GM23338 (cell line): Measurements from ENCODE around the gene ATP10A. TPM values are rescaled to one million over a fixed set of nuclear protein-coding genes. Genes with fewer than 3 reads are reported as not detected.
A peak's percentile ranks its signal among the peaks of the same experiment; 100 is the strongest.

Experiments
- ATAC-seq: fragments of 200-7000 bp; cut with Tn5 transposase; 3 replicates; pipeline ENCODE4 v1.9.1; 2020
- DNase-seq: peaks from one replicate; pipeline ENCODE4 v3.0.0-alpha.2; 2015; ENCODE audit warnings: low spot score
- H2AFZ ChIP-seq: fragments of 200-600 bp; sonication (generic); 2 replicates; pipeline ENCODE4 v1.8.0; 2016; ENCODE audit warnings: antibody characterized with exemption, mild to moderate bottlenecking, moderate library complexity
- H3F3A ChIP-seq: fragments of 200-600 bp; sonication (generic); replicated peaks from 2 replicates; pipeline ENCODE4 v1.8.0; 2017; ENCODE audit warnings: antibody characterized with exemption, mixed run types, low read depth
- H3K27ac ChIP-seq: fragments of 200-600 bp; sonication (generic); 2 replicates; pipeline ENCODE4 v1.6.1; 2016; ENCODE audit warnings: low read depth
- H3K27me3 ChIP-seq: fragments of 200-600 bp; sonication (generic); 2 replicates; pipeline ENCODE4 v1.8.0; 2016; ENCODE audit warnings: mild to moderate bottlenecking, mixed run types, moderate library complexity; ENCODE audit not compliant: insufficient read depth
- H3K36me3 ChIP-seq: fragments of 200-600 bp; sonication (generic); 2 replicates; pipeline ENCODE4 v1.8.0; 2016; ENCODE audit warnings: mild to moderate bottlenecking; ENCODE audit not compliant: insufficient read depth
- H3K4me1 ChIP-seq: fragments of 200-600 bp; sonication (generic); 2 replicates; pipeline ENCODE4 v1.8.0; 2016; ENCODE audit warnings: mild to moderate bottlenecking, moderate library complexity; ENCODE audit not compliant: insufficient read depth
- H3K4me2 ChIP-seq: fragments of 200-600 bp; sonication (generic); 2 replicates; pipeline ENCODE4 v1.7.1; 2017; ENCODE audit warnings: mixed run types
- H3K4me3 ChIP-seq: fragments of 200-600 bp; sonication (generic); 2 replicates; pipeline ENCODE4 v1.6.1; 2016; ENCODE audit warnings: mixed run types
- H3K79me2 ChIP-seq: fragments of 200-600 bp; sonication (generic); replicated peaks from 2 replicates; pipeline ENCODE4 v1.8.0; 2017; ENCODE audit warnings: mild to moderate bottlenecking; ENCODE audit not compliant: insufficient read depth
- H3K9me2 ChIP-seq: fragments of 200-600 bp; sonication (generic); 2 replicates; pipeline ENCODE4 v1.8.0; 2017; ENCODE audit not compliant: insufficient read depth
- H4K20me1 ChIP-seq: fragments of 200-600 bp; sonication (generic); replicated peaks from 2 replicates; pipeline ENCODE4 v1.8.0; 2017; ENCODE audit warnings: mild to moderate bottlenecking; ENCODE audit not compliant: insufficient read depth
- H3K27ac Mint-ChIP-seq: 2 replicates; pipeline ENCODE4 v1.8.0; 2020; ENCODE audit warnings: inconsistent platforms, mild to moderate bottlenecking, moderate library complexity, mixed read lengths
- H3K27me3 Mint-ChIP-seq: 3 replicates; pipeline ENCODE4 v1.8.0; 2022; ENCODE audit warnings: low read depth, mild to moderate bottlenecking, moderate library complexity, mixed read lengths, inconsistent platforms; ENCODE audit not compliant: insufficient read depth, poor library complexity
- H3K36me3 Mint-ChIP-seq: 3 replicates; pipeline ENCODE4 v1.8.0; 2021; ENCODE audit warnings: low read depth, mild to moderate bottlenecking, inconsistent platforms, moderate library complexity, mixed read lengths
- H3K4me1 Mint-ChIP-seq: 3 replicates; pipeline ENCODE4 v1.8.0; 2020; ENCODE audit warnings: mild to moderate bottlenecking, inconsistent platforms, mixed read lengths
- H3K4me3 Mint-ChIP-seq: 3 replicates; pipeline ENCODE4 v1.8.0; 2021; ENCODE audit warnings: moderate library complexity, mild to moderate bottlenecking, inconsistent platforms, mixed read lengths
- H3K9me3 Mint-ChIP-seq: 3 replicates; pipeline ENCODE4 v1.8.0; 2020; ENCODE audit warnings: moderate library complexity, mild to moderate bottlenecking, inconsistent platforms, mixed read lengths
- CREB1 ChIP-seq: fragments of 250-450 bp; sonication (Bioruptor Pico); IDR thresholded peaks from 2 replicates; pipeline ENCODE4 v1.5.0; 2020; ENCODE audit warnings: low read depth, mild to moderate bottlenecking, moderate library complexity
- CTCF ChIP-seq, 2 experiments: fragments of 200-600 bp in 1 of 2; sonication (generic) in 1 of 2; conservative IDR thresholded peaks; 2 replicates each; pipeline versions ENCODE4 v1.5.1 to v1.6.1; 2016 to 2017; ENCODE audit warnings: antibody characterized with exemption in 2 of 2, low read depth in 2 of 2, mild to moderate bottlenecking in 2 of 2, moderate library complexity in 1 of 2
- ETS1 ChIP-seq: IDR thresholded peaks from 2 replicates; pipeline ENCODE4 v1.6.1; 2016; ENCODE audit warnings: antibody characterized with exemption
- EZH2 ChIP-seq: fragments of 200-600 bp; sonication (generic); IDR thresholded peaks from one replicate; pipeline ENCODE4 v1.8.0; 2017; ENCODE audit warnings: antibody characterized with exemption, mild to moderate bottlenecking, low read depth; ENCODE audit not compliant: unreplicated experiment
- JUNB ChIP-seq: IDR thresholded peaks from one replicate; pipeline ENCODE4 v1.6.1; 2016; ENCODE audit warnings: antibody characterized with exemption; ENCODE audit not compliant: unreplicated experiment
- POLR2AphosphoS5 ChIP-seq: IDR thresholded peaks from 2 replicates; pipeline ENCODE4 v1.6.1; 2016; ENCODE audit warnings: antibody characterized with exemption, low read depth
- STAT1 ChIP-seq: IDR thresholded peaks from one replicate; pipeline ENCODE4 v1.6.1; 2016; ENCODE audit warnings: antibody characterized with exemption; ENCODE audit not compliant: unreplicated experiment
- ZNF114 ChIP-seq: fragments of 250-450 bp; sonication (Bioruptor Pico); IDR thresholded peaks from 2 replicates; pipeline ENCODE4 v1.5.0; 2020; ENCODE audit warnings: mild to moderate bottlenecking, moderate library complexity
- ZNF331 ChIP-seq: fragments of 250-450 bp; sonication (Bioruptor Pico); IDR thresholded peaks from 2 replicates; pipeline ENCODE4 v1.5.0; 2020; ENCODE audit warnings: low read depth, mild to moderate bottlenecking, moderate library complexity
- ZNF462 ChIP-seq: fragments of 250-450 bp; sonication (Bioruptor Pico); IDR thresholded peaks from 2 replicates; pipeline ENCODE4 v1.5.0; 2020; ENCODE audit warnings: mild to moderate bottlenecking, moderate library complexity
- polyA plus RNA-seq: library from polyadenylated mRNA; unstranded; fragments of >200 nt; fragmentation: Nextera tagmentation; extraction: Ambion mirVana; gene quantifications from 2 replicates; pipeline ENCODE4 v1.2.1, GENCODE V29; 2016
- total RNA-seq: library from RNA; depleted of rRNA; stranded (reverse); fragments of >200 nt; shearing (Covaris generic); gene quantifications from 2 replicates; pipeline ENCODE4 v1.2.3, GENCODE V29; 2014

ATP10A gene
- total and polyA plus RNA-seq, 2 experiments from 2014 or later = 0.36 to 5.6 TPM

- H3K4me3 ChIP-seq = no peak overlapping the region
- no peak overlapping the region for H3K27ac ChIP-seq
- H2AFZ ChIP-seq = 0 out of 2 replicates have a peak overlapping the region, but pooled peaks have one; percentile 52
- Mint-ChIP-seq H3K27me3 (peaks cover 8% of the 10 kb centered on the region), H3K27ac (peak overlapping the region; percentile 38), H3K4me3 (no peak overlapping the region), H3K4me1 (peaks cover 16% of the 10 kb centered on the region; the same call in 2 of the 3 replicates), H3K36me3 (no peaks in the 10 kb centered on the region), H3K9me3 (no peaks in the 10 kb centered on the region)
- DNase-seq (peak; percentile 88), ATAC-seq (peak; percentile 80)
- TF ChIP-seq CTCF (conservative IDR thresholded peaks at IDR 0.05; ENCODE audit: low read depth in 2 of 2) (peak; percentile 80 to 83), POLR2AphosphoS5 (no peak), STAT1 (no peak), JUNB (no peak), CREB1 (CRISPR knock-in tag) (no peak), ZNF331 (no peak), EZH2 (no peak), ETS1 (no peak), ZNF462 (CRISPR knock-in tag) (peak; percentile 31; the same call in 1 of the 2 replicates), ZNF114 (CRISPR knock-in tag) (peak; percentile 38; the same call in 1 of the 2 replicates)
- H3K4me1 ChIP-seq = no peaks in the 10 kb centered on the region
- H3K27me3 ChIP-seq = no peaks in the 10 kb centered on the region
- no peaks in the 10 kb centered on the region for H3K9me2 ChIP-seq
- H4K20me1 ChIP-seq = no peaks in the 10 kb centered on the region
- H3F3A ChIP-seq = no peaks in the 10 kb centered on the region
- no peaks in the 10 kb centered on the region for H3K36me3 ChIP-seq
- H3K79me2 ChIP-seq = no peaks in the 10 kb centered on the region
- no peak overlapping the region for H3K4me2 ChIP-seq
These were observed 79.3 kb downstream of the ATP10A start for GRCh38 chr15:25783607-25784540.
